Hypothalamus (tissue), 51 donors: Measurements from ENCODE around the gene MINK1.
"Not testable (repeated sequence)": the region's sequence is repeated elsewhere in the genome, so short reads cannot be mapped to it uniquely, and the experiment has no call there.

Experiments used
- DNase-seq, 51 donors: peaks; one replicate each; lab custom pipeline; 2025; lab: John Stamatoyannopoulos, UW

Gene MINK1

GRCh38 chr17:4843321-4844000 is 10.3 kb downstream of the MINK1 start:
- DNase-seq, result no peak

GRCh38 chr17:4845118-4845517 is 12.0 kb downstream of the MINK1 start:
- DNase-seq, result peak in 2 of 51 donors; percentile 15 to 36

GRCh38 chr17:4846635-4847390 is 13.7 kb downstream of the MINK1 start:
- DNase-seq, result no peak

GRCh38 chr17:4849011-4849536 is 15.9 kb downstream of the MINK1 start:
- DNase-seq, result no peak

- DNase-seq, result no peak
Observed at GRCh38 chr17:4850246-4850645, 17.1 kb downstream of the MINK1 start.

GRCh38 chr17:4851084-4851483 is 17.9 kb downstream of the MINK1 start:
- no peak for DNase-seq

- DNase-seq, result no peak
Observed at GRCh38 chr17:4852567-4853207, 19.5 kb downstream of the MINK1 start.

GRCh38 chr17:4853208-4853671 is 20.1 kb downstream of the MINK1 start:
- DNase-seq, result no peak

GRCh38 chr17:4854111-4854681 is 21.1 kb downstream of the MINK1 start:
- DNase-seq, result peak in 1 of 51 donors; percentile 29

- peak in 4 of 51 donors; percentile 38 to 60 (median 50) for DNase-seq
Observed at GRCh38 chr17:4856271-4856936, 23.3 kb downstream of the MINK1 start.

- DNase-seq, result peak in 35 of 51 donors; percentile 17 to 79 (median 48)
Observed at GRCh38 chr17:4856937-4857314, 23.8 kb downstream of the MINK1 start.

GRCh38 chr17:4857347-4857746 is 24.2 kb downstream of the MINK1 start:
- not testable (repeated sequence) for DNase-seq

GRCh38 chr17:4858068-4858881 is 25.1 kb downstream of the MINK1 start:
- peak in 38 of 51 donors; percentile 10 to 88 (median 57) for DNase-seq

GRCh38 chr17:4858882-4859260 is 25.7 kb downstream of the MINK1 start:
- DNase-seq, result peak in 37 of 51 donors; percentile 18 to 71 (median 44)

GRCh38 chr17:4859816-4860625 is 26.9 kb downstream of the MINK1 start:
- DNase-seq, result peak in 8 of 51 donors; percentile 19 to 58 (median 32)

GRCh38 chr17:4860651-4861050 is 27.5 kb downstream of the MINK1 start:
- DNase-seq, result no peak

- peak in 5 of 51 donors; percentile 14 to 47 (median 30) for DNase-seq
Observed at GRCh38 chr17:4861052-4861451, 27.9 kb downstream of the MINK1 start.

GRCh38 chr17:4862720-4863119 is 29.6 kb downstream of the MINK1 start:
- no peak for DNase-seq

GRCh38 chr17:4863321-4863720 is 30.2 kb downstream of the MINK1 start:
- DNase-seq, result no peak
